Gastrocnemius medialis (tissue), 4 donors: Measurements from ENCODE around the gene ERCC5. TPM values are rescaled to one million over a fixed set of nuclear protein-coding genes. Genes with fewer than 3 reads are reported as not detected.

Experiments used
- ATAC-seq, 2 donors: fragments of 150-250 bp; one replicate each; pipeline ENCODE4 v1.9.1; 2016
- DNase-seq, 2 donors: peaks; one replicate each; pipeline ENCODE4 v3.0.0-alpha.2; 2019
- H3K27ac ChIP-seq, 4 donors: fragments of 200-600 bp; sonication (generic); 1 replicate in 1 of 4; 2 replicates in 3 of 4; pipeline ENCODE4 v1.5.1; 2016 to 2018; ENCODE audit warnings: mild to moderate bottlenecking in 2 of 4, moderate library complexity in 1 of 4
- H3K27me3 ChIP-seq, 3 donors: fragments of 200-600 bp; sonication (generic) in 2 of 3; 1 replicate in 1 of 3; 2 replicates in 2 of 3; pipeline versions ENCODE4 v1.5.1 to v1.6.0; 2016 to 2019; ENCODE audit warnings: mild to moderate bottlenecking in 1 of 3, moderate library complexity in 1 of 3
- H3K36me3 ChIP-seq, 2 donors: fragments of 200-600 bp; sonication (generic) in 1 of 2; one replicate each; pipeline ENCODE4 v1.5.1; 2017 to 2018
- H3K4me1 ChIP-seq, 2 donors: fragments of 200-600 bp; sonication (generic) in 1 of 2; one replicate each; pipeline ENCODE4 v1.5.1; 2016 to 2017; ENCODE audit warnings: mild to moderate bottlenecking in 2 of 2
- H3K4me3 ChIP-seq, 4 donors: fragments of 200-600 bp; sonication (generic) in 3 of 4; 1 replicate in 1 of 4; 2 replicates in 3 of 4; pipeline ENCODE4 v1.5.1; 2016 to 2019; ENCODE audit warnings: mild to moderate bottlenecking in 2 of 4
- H3K9me3 ChIP-seq, 3 donors: fragments of 200-600 bp; sonication (generic) in 2 of 3; 1 replicate in 1 of 3; 2 replicates in 2 of 3; pipeline ENCODE4 v1.5.1; 2016 to 2019
- CTCF ChIP-seq, 5 experiments: fragments of 450-650 bp in 3 of 5; fragments of 200-600 bp in 2 of 5; sonication (generic) in 2 of 5; IDR thresholded peaks in 4 of 5; conservative IDR thresholded peaks in 1 of 5; 1 replicate in 4 of 5; 2 replicates in 1 of 5; pipeline ENCODE4 v1.5.1; 2016 to 2019; ENCODE audit warnings: antibody characterized with exemption in 5 of 5, mild to moderate bottlenecking in 3 of 5, moderate library complexity in 3 of 5
- POLR2A ChIP-seq, 2 donors: fragments of 450-650 bp; IDR thresholded peaks; one replicate each; pipeline ENCODE4 v1.6.1; 2017; ENCODE audit warnings: antibody characterized with exemption in 2 of 2, mild to moderate bottlenecking in 2 of 2, moderate library complexity in 2 of 2
- in situ Hi-C, 4 donors: fragments of 200-750 bp; cut with MboI; loops; one replicate each; pipeline versions ENCODE4 v1.15.0 to v1.8.0; 2017; ENCODE audit warnings: low sequenced_read_pairs in 4 of 4
- intact Hi-C: fragments of 100-400 bp; cut with DNase I; formaldehyde crosslinking; loops from one replicate; pipeline ENCODE4 v1.15.1; 2023; ENCODE audit warnings: low total_unique reads
- total RNA-seq, 4 donors: library from RNA; depleted of rRNA; stranded (reverse); fragments of >200 nt; gene quantifications; one replicate each; pipeline versions ENCODE4 v1.1.0 to v1.2.3, GENCODE V29; 2016

ERCC5 gene
- total RNA-seq, 4 donors from 2014 or later, result 43.5 to 77.7 (median 46.8) TPM

GRCh38 chr13:102817907-102818306 lies 27.9 kb upstream of the ERCC5 start:
- no peak overlapping the region for H3K4me3 ChIP-seq
- in situ Hi-C loops (no loop called here), intact Hi-C loops (no loop called here)
- no peak overlapping the region for H3K27ac ChIP-seq
- H3K27me3 ChIP-seq, result no peaks in the 10 kb centered on the region
- peaks cover 0 to 9% of the 10 kb centered on the region in 2 donors for H3K4me1 ChIP-seq
- H3K36me3 ChIP-seq, result peaks cover 0 to 33% of the 10 kb centered on the region in 2 donors
- ATAC-seq, result no peak
- no peak for DNase-seq
- no peak for TF ChIP-seq CTCF (IDR thresholded peaks at IDR 0.05 in 4 of 5, conservative IDR thresholded peaks at IDR 0.05 in 1 of 5)
- no peak for TF ChIP-seq POLR2A (IDR thresholded peaks at IDR 0.05)
- H3K9me3 ChIP-seq, result no peaks in the 10 kb centered on the region

GRCh38 chr13:102825400-102825799 lies 20.4 kb upstream of the ERCC5 start:
- no peak overlapping the region for H3K4me3 ChIP-seq
- ATAC-seq (no peak), DNase-seq (no peak)
- in situ Hi-C loops (no loop called here), intact Hi-C loops (no loop called here)
- H3K4me1 ChIP-seq, result no peaks in the 10 kb centered on the region
- no peak overlapping the region for H3K27ac ChIP-seq
- peaks cover 4 to 57% of the 10 kb centered on the region in 2 donors for H3K36me3 ChIP-seq
- no peaks in the 10 kb centered on the region for H3K27me3 ChIP-seq
- no peaks in the 10 kb centered on the region for H3K9me3 ChIP-seq
- TF ChIP-seq CTCF (IDR thresholded peaks at IDR 0.05 in 4 of 5, conservative IDR thresholded peaks at IDR 0.05 in 1 of 5), result no peak
- TF ChIP-seq POLR2A (IDR thresholded peaks at IDR 0.05), result no peak

GRCh38 chr13:102825921-102826706 lies 19.7 kb upstream of the ERCC5 start:
- Histone ChIP-seq H3K27ac (no peak overlapping the region), H3K4me1 (no peaks in the 10 kb centered on the region), H3K9me3 (no peaks in the 10 kb centered on the region), H3K36me3 (peaks cover 4 to 51% of the 10 kb centered on the region in 2 donors), H3K4me3 (no peak overlapping the region), H3K27me3 (no peaks in the 10 kb centered on the region)
- ATAC-seq, result no peak
- in situ Hi-C loops, result no loop called here
- DNase-seq, result no peak
- TF ChIP-seq POLR2A (IDR thresholded peaks at IDR 0.05) (no peak), CTCF (IDR thresholded peaks at IDR 0.05 in 4 of 5, conservative IDR thresholded peaks at IDR 0.05 in 1 of 5) (no peak)
- intact Hi-C loops, result no loop called here

GRCh38 chr13:102830646-102831045 lies 15.2 kb upstream of the ERCC5 start:
- no peak for ATAC-seq

More at GRCh38 chr13:102830646-102831045, 15.2 kb upstream of the ERCC5 start:
- DNase-seq, result no peak
- no peaks in the 10 kb centered on the region for H3K27me3 ChIP-seq
- intact Hi-C loops, result no loop called here
- peaks cover 0 to 46% of the 10 kb centered on the region in 2 donors for H3K36me3 ChIP-seq
- no peak overlapping the region for H3K4me3 ChIP-seq
- H3K27ac ChIP-seq, result no peak overlapping the region
- H3K9me3 ChIP-seq, result no peaks in the 10 kb centered on the region
- no peaks in the 10 kb centered on the region for H3K4me1 ChIP-seq
- in situ Hi-C loops, result no loop called here
- no peak for TF ChIP-seq CTCF (IDR thresholded peaks at IDR 0.05 in 4 of 5, conservative IDR thresholded peaks at IDR 0.05 in 1 of 5)
- TF ChIP-seq POLR2A (IDR thresholded peaks at IDR 0.05), result no peak
